Stimulated activated naive CD4-positive, alpha-beta T cell treated with Interleukin-2 at 50 U/mL for 16 hours (primary cell): ENCODE measurements around the gene B3GALT4.

Source experiments
- DNase-seq: peaks from one replicate; lab custom pipeline; 2025; lab: John Stamatoyannopoulos, UW

B3GALT4 gene

GRCh38 chr6:33292996-33293682, 16.2 kb downstream of the B3GALT4 start:
- DNase-seq = no peak

- DNase-seq = no peak
Measured at GRCh38 chr6:33294086-33294823, 17.3 kb downstream of the B3GALT4 start.

- DNase-seq = no peak
Measured at GRCh38 chr6:33295621-33296369, 18.9 kb downstream of the B3GALT4 start.

GRCh38 chr6:33296797-33297405, 20.0 kb downstream of the B3GALT4 start:
- DNase-seq = no peak

GRCh38 chr6:33297406-33297955, 20.6 kb downstream of the B3GALT4 start:
- no peak for DNase-seq

GRCh38 chr6:33297956-33298772, 21.2 kb downstream of the B3GALT4 start:
- DNase-seq = peak; percentile 55

- peak; percentile 48 for DNase-seq
Measured at GRCh38 chr6:33298773-33299236, 21.9 kb downstream of the B3GALT4 start, which contains the start of gene RGL2. RGL2 (minus strand) TSS chr6:33298942; CDS start chr6:33298610, 332 bp downstream.

GRCh38 chr6:33299237-33299944, 22.5 kb downstream of the B3GALT4 start:
- peak; percentile 88 for DNase-seq

GRCh38 chr6:33301877-33302276, 25.0 kb downstream of the B3GALT4 start:
- no peak for DNase-seq

GRCh38 chr6:33304216-33304615, 27.3 kb downstream of the B3GALT4 start:
- DNase-seq = no peak

GRCh38 chr6:33305052-33305451, 28.1 kb downstream of the B3GALT4 start:
- no peak for DNase-seq

GRCh38 chr6:33306356-33306755, 29.4 kb downstream of the B3GALT4 start:
- no peak for DNase-seq

- peak; percentile 86 for DNase-seq
Measured at GRCh38 chr6:33312361-33313104, 35.6 kb downstream of the B3GALT4 start.

- DNase-seq = peak; percentile 47
Measured at GRCh38 chr6:33313105-33313708, 36.3 kb downstream of the B3GALT4 start.

GRCh38 chr6:33313709-33314514, 37.0 kb downstream of the B3GALT4 start, which contains the start of gene TAPBP:
TAPBP (minus strand) TSS chr6:33314078; CDS start chr6:33314041, 37 bp downstream.
- peak; percentile 85 for DNase-seq

GRCh38 chr6:33314515-33314942, 37.6 kb downstream of the B3GALT4 start:
- peak; percentile 75 for DNase-seq

GRCh38 chr6:33314943-33315792, 38.2 kb downstream of the B3GALT4 start:
- DNase-seq = no peak
